ENCODE measurements around the gene FTSJ3.

DNA sequence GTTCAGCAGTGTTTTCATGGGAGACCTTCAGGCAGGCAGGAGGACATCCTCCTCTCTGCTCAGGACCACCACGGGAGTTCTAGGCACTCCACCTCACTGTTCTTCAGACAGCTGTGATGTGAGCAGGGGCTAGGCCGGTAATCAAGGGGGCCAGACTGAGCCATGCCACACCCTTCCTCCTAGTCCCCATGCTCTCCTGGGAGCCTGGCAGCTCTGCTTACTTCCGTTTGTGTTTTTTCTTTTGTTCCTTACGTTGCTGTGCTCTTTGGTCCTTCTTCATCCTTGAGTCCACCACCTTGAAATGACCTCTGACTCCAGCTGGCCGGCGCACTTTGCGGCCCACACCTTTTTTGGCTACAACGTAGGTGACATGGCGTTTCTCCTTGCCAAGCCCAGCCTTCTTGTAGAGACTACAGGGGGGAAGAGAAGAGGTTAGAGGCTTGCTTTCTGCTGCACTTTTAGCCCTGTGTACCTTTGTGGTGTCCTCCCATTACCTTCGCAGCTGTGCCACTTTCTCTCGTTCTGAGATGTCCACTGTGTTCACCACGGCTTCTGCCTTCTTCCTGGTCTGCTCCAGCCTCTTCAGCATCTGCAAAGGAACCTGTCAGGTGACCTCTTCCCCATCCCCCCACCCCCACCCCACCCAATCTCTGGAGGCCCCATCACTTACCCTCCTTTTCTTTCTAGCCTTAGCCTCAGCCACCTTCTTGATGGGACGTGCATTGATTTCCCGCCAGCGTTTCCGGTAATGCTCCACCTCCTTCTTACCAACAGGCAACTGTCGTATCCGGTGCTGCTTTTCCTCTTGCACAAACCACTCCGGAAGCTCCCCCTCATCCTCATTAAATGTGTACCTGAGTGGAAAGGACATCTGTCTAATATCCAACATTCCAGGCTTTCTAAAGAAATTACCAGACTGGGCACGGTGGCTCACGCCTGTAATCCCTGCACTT, 7.6 kb downstream of the FTSJ3 start:
- no peak for TF ChIP-seq EZH2 (IDR thresholded peaks at IDR 0.05; ENCODE audit: insufficient read depth, poor library complexity, severe bottlenecking)
- TF ChIP-seq EZH2phosphoT487 (IDR thresholded peaks at IDR 0.05; ENCODE audit: insufficient read depth, low read depth), result no peak
